HG03378 (cell line): Measurements from ENCODE around the gene NME3.

Experiments
- ATAC-seq: cut with Tn5 transposase; IDR thresholded peaks from one replicate; pipeline ENCODE4 v1.9.1; 2021; ENCODE audit warnings: mild to moderate bottlenecking, moderate library complexity; ENCODE audit not compliant: unreplicated experiment

NME3 gene

GRCh38 chr16:1794221-1794871 is 23.0 kb upstream of the NME3 start:
- ATAC-seq: no peak

DNA sequence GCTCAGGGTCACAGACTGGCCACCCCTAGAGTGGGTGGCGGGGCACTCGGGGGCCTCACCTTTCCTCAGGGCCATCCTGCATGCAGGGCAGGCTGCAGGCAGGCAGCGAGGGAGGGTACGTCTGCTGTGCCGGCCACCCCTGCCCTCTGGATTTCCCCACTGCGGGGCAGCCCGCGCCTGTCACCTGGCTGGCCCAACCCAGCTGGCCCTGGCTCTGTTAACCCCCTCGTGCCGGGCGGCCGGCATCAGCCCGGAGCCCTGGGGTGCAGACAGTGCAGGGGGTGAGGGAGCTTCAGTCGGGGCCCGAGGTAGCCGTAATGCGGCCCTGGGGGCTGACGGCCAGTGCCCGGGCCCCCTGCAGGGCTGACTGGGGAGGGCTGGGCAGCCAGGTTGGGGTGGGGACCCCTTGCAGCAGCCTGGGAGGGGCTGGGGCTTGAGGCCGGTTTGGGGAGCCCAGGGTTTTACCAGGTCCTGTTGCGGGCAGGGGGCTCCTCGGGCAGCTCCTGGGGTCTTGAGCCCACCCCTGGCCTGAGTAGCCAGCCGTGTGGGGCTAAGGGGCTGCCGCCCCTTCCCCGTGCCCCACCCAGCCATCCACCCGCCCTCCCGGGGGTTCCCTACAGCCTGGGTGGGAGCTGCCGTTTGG is 22.4 kb upstream of the NME3 start, which contains the start of gene IGFALS:
Gene IGFALS (minus strand): TSS at position 128 of the 643 bp plus-strand sequence. CDS start 53 bp downstream, at position 75.
- no peak for ATAC-seq

- ATAC-seq: no peak
Observed at GRCh38 chr16:1792836-1793577, 21.7 kb upstream of the NME3 start.

DNA sequence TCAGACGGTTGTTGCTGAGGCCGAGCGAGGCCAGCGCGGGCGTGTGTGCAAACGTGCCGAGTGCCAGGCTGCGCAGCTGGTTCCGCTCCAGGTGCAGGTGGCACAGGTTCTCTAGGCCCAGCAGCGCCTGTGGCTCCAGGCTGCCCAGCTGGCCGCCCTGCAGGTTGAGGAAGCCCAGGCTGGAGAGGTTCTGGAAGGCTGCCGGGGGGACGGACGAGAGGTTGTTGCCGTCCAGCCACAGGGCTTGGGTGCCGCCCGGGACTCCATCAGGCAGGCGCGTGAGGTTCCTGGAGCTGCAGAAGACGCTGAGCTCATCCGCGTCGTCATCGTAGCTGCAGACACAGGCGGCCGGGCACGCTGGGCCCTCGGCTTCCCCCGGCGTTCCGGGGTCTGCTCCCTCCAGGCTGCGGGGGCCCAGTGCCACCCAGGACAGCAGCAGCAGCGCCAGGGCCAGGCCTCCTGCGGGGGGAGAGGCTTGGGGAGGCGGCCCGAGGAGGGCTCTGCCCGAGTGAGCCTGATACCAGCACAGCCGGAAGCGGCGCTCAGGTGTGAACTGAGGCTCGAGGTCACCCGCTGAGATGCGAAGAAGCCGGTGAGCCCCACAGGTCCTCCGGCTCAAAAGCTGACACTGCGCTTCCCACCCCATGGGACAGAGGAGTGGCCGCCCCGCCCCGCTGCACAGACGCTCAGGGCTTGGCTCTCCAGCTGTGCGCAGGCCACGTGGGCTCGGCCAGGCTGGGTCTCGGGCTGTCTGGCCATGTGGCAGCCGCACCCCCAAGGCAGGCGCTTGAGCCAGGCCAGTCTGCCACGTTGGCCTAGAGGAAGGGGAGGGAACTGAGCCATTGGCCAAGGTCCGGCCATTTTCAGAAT is 20.8 kb upstream of the NME3 start:
- no peak for ATAC-seq

DNA sequence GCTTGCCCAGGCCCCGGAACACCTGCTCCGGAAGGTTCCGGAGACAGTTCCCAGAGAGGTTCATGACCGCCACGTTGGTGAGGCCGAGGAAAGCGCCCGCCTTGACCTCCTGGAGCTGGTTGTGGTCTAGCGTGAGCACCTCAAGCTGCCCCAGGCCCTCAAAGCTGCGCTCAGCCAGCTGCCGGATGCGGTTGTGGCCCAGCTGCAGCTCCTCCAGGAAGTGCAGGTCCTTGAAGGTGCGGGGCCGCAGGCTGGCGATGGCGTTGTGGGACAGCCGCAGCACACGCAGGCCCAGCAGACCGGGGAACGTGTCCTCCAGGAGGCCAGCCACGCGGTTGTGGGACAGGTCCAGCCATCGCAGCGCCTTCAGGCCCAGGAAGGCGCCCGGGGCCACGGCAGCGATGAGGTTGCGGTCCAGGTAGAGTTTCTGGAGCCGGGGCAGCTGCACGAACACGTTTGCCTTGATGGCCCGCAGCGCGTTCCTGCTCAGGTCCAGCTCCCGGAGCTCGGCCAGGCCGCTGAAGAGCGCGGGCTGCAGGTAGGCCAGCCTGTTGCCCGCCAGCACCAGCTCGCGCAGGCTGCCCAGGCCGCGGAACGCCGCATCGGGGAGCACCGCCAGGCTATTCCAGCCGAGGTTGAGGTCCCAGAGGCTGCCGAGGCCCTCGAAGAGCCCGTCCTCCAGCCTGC is 20.1 kb upstream of the NME3 start:
- no peak for ATAC-seq

DNA sequence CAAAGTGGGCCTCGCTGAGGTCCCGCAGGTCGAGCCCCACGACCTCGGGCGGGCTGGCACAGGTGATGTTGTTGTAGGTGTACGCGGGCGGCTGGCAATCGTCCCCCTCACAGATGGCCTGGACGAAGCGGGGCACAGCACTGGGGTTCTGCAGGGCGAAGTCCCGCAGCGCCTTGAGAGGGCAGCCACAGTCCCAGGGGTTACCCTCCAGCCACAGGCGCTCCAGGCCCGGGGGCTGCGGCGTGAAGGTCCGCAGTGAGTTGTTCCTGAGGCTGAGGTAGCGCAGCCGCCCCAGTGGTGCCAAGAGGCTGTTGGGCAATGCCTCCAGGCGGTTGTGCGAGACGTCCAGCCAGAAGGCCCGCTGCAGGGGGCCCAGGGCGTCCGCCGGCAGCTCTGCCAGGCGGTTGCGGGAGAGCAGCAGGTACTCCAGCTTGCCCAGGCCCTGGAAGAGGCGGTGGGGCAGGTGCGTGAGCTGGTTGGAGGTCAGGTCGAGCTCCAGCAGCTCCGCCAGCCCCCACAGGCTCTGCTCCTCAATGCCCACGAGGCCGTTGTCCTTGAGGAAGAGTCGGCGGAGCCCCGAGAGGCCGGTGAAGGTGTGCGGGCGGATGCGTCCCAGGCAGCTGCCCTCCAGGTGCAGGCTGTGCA is 19.4 kb upstream of the NME3 start:
- no peak for ATAC-seq

- ATAC-seq: no peak
Observed at GRCh38 chr16:1790261-1790610, 18.9 kb upstream of the NME3 start.

DNA sequence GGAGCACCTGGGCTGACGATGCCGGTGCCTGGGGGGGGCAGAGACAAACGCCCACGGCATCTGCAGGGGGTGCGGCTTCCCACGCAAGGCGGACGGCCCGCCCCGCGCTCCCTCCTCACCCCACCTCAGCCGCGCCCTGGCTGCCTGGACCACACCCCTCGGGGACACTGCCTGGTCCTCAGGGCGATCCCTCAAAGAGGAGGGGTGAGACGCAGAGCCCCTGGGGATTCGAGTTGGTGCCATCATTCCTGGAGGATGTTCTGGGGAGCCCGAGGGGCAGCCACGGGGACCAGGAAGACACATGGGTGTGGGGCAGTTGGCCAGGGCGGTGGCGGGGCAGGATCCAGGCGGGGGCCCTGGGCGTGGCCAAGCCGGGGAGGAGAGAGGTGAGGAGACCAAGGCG is 18.3 kb upstream of the NME3 start:
- ATAC-seq: no peak

DNA sequence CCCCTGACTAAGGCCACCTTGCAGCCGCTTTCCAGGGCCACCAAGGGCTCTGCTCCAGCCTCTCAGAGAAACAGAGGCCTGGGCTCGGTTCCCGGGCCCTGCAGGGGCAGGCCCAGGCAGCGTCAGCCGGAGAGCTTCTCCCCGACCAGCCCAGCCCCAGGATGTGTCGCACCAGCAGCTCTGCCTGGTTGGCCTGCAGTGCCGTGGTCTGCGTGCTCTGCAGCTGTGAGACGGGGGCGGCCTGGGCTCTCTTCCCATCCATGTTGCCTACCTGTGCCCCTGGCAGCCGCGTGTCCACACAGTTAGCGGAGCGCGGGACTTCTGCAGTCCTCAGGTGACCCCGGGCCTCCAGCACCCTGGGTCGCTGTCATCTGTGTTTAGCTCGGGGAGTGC is 17.4 kb upstream of the NME3 start:
- ATAC-seq: no peak

DNA sequence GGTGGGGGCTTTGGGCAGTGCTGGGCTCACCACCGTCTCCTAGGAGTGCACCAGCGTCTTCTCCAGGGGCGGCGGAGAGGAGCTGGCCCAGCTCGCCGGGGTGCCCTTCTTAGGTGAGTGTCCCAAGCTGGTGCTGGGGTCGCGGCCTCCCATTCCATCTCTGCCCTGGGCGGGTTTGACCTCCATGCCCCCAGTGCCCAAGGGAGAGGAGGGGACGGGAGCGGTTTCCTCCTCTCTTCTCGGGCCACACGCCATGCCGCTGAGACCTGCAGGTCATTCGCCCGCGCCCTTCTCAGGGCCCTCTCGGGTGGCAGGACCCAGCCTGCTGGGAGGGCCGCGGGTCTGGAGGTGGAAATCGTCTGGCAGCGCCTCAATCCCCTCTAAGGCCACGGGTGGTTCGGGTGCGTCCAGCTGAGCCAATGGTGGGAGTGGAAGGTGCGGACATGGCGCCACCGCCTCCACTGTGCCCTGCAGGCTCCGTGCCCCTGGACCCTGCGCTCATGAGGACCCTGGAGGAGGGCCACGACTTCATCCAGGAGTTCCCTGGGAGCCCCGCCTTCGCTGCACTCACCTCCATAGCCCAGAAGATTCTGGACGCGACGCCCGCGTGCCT is 16.9 kb upstream of the NME3 start:
- no peak for ATAC-seq

DNA sequence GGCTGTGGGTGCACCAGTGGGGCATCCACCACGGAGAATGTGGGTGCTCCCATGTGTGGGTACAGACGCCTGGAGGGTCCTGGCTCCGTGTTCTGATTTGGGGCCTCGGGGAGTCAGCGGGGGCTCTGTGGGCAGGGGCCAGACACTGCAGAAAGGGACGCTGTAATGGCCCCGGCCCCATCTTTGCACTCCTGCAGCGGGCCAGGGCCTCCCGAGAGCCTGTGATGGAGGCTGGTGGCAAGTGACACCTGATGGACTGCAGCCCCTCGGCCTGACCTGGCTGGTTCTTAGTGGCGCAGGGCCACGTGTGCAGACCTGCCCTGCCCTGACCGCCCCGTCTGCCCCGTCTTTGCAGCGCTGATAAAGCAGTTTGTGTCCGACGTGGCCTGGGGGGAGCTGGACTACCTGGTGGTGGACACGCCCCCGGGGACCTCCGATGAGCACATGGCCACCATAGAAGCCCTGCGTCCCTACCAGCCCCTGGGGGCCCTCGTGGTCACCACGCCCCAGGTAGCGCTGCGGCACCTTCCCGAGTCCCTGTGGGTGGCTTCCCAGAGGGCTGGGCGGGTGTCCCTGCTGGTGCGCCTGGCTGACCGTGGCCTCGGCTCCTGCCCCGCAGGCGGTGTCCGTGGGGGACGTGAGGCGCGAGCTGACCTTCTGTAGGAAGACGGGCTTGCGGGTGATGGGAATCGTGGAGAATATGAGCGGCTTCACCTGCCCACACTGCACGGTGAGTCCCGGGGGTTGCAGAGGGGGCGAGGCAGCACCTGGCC is 16.2 kb upstream of the NME3 start:
- no peak for ATAC-seq

DNA sequence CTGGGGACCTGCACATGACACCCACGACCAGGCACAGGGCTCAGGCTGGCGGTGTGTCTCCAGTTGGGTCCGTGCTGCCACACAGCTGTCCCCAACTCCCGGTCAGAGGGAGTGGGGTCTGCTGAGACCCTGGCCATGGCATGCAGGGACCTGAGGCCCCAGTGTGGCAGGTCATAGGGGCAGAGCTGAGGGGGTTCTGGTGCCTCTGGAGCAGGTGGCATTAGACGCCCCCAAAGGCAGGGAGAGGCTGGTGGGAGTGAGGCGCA is 15.6 kb upstream of the NME3 start:
- ATAC-seq: no peak

- ATAC-seq: no peak
Observed at GRCh38 chr16:1786242-1787055, 15.1 kb upstream of the NME3 start.

DNA sequence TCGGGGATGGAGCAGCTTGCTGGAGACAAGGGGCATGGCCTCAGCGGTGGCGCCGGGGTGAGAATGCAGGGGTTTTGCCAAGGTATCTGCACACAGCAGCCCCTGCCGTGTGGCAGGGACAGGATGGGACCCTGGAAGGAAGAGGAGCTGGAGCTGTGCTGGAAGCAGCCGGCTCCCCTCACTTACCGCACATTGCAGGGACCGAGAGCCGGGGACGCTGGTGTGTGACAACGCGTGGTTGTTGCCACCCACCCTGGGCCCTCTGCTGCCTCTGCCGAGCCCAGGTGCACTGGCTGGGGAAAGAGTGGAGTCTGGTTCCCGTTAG is 14.5 kb upstream of the NME3 start:
- no peak for ATAC-seq

- no peak for ATAC-seq
Observed at GRCh38 chr16:1784977-1785845, 13.9 kb upstream of the NME3 start.

DNA sequence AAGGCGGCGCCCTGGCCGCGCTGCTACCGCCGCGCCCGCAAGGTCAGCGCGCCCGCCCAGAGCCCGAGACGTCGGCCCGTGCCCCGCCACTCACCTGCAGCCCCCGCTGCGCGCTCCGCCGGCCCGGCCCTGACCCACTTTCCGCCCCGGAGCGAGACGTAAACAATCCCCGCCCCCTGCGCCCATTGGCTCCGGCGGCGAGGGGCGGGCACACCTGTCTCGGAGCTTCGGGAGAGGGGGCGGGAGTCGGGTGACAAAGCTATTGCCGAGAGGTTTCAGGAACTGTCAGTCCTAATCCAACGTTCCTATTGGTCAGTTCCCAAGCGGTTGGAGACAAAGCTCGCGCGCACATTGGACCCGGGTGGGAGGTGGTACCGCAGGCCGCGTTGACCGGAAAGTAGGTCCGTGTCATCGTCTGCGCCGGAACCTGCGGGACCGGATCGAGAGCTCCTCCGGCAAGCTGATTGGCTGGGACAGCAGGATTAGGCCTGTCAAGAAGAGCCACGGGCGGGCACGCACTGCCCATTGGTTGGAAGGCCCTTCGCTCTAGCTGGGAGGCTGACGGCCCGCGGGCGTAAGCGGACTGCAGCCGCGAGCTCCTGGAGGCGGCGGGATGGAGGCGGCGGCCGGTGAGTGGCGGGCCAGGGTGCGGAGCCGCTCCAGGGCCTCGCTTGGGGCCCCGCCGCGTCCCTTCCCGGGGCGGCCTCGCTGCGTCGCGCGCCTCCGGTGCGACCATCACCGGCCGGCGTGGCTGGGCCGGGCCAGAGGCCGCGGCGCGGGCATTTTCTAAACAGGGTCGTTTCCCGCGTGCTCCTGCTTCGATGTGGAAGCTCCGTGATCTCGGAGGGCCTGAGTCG is 11.3 kb upstream of the NME3 start, which contains the start of the genes NUBP2 and SPSB3:
Gene NUBP2 (plus strand): TSS at position 553 of the 857 bp plus-strand sequence. CDS start 61 bp downstream, at position 614.
Gene SPSB3 (minus strand): TSS at position 164 of the 857 bp plus-strand sequence. CDS start 1,088 bp downstream, outside the sequence.
- ATAC-seq: peak; percentile 85
